Left lung (tissue), 10 donors: Measurements from ENCODE around the gene TMEM119. TPM values are rescaled to one million over a fixed set of nuclear protein-coding genes. Genes with fewer than 3 reads are reported as not detected.

Experiments
- ATAC-seq: fragments of 200-7000 bp; cut with Tn5 transposase; one replicate; pipeline ENCODE4 v1.9.1; 2020; ENCODE audit warnings: moderate library complexity
- DNase-seq, 4 donors: peaks; one replicate each; pipeline ENCODE4 v3.0.0-alpha.2; 2013 to 2020
- H3K27ac ChIP-seq, 2 donors: fragments of 200-600 bp; sonication (generic) in 1 of 2; one replicate each; pipeline versions ENCODE4 v1.5.0 to v1.8.0; 2020 to 2021
- H3K27me3 ChIP-seq, 2 donors: fragments of 200-600 bp; sonication (generic) in 1 of 2; one replicate each; pipeline versions ENCODE4 v1.5.0 to v1.8.0; 2020 to 2021
- H3K36me3 ChIP-seq, 2 donors: fragments of 200-600 bp; sonication (generic) in 1 of 2; one replicate each; pipeline versions ENCODE4 v1.5.0 to v1.8.0; 2020 to 2021
- H3K4me1 ChIP-seq, 2 donors: fragments of 200-600 bp; one replicate each; pipeline ENCODE4 v1.8.0; 2021
- H3K4me3 ChIP-seq, 2 donors: fragments of 200-600 bp; sonication (generic) in 1 of 2; one replicate each; pipeline versions ENCODE4 v1.5.0 to v1.8.0; 2020 to 2021; ENCODE audit warnings: mild to moderate bottlenecking in 1 of 2
- H3K9me3 ChIP-seq, 2 donors: fragments of 200-600 bp; sonication (generic) in 1 of 2; one replicate each; pipeline versions ENCODE4 v1.5.0 to v1.8.0; 2020 to 2021
- CTCF ChIP-seq, 2 donors: fragments of 200-600 bp; sonication (generic) in 1 of 2; IDR thresholded peaks; one replicate each; pipeline versions ENCODE4 v1.5.0 to v1.8.0; 2021; ENCODE audit warnings: antibody characterized with exemption in 2 of 2
- intact Hi-C, 2 donors: fragments of 100-400 bp; cut with DNase I; formaldehyde crosslinking; loops; one replicate each; pipeline versions ENCODE4 v1.11.2 to v1.14.2; 2022
- polyA plus RNA-seq, 6 donors: library from polyadenylated mRNA; unstranded; fragments of 120-200 nt; gene quantifications; one replicate each; pipeline ENCODE4 v1.2.1, GENCODE V29; 2013; ENCODE audit not compliant: insufficient read length in 6 of 6
- total RNA-seq, 2 donors: library from RNA; stranded (reverse); fragmentation: NEBNext Ultra II Directional; extraction: Animal tissue kit (Norgen Biotek cat#: 25700); gene quantifications; one replicate each; pipeline ENCODE4 v1.2.1, GENCODE V29; 2021
- donor health status: DM: no; HTN: yes; CAD: no.
- donor health status: DM: no; HTN: no; CAD: no.

The TMEM119 gene
- total and polyA plus RNA-seq, 8 donors: 34.0 to 90.9 (median 45.9) TPM

- Histone ChIP-seq H3K4me3 (peak overlapping the region; percentile 30 to 34), H3K4me1 (no peaks in the 10 kb centered on the region), H3K27ac (peak overlapping the region in 1 of 2 donors; percentile 8), H3K36me3 (no peaks in the 10 kb centered on the region), H3K27me3 (peaks cover 0 to 3% of the 10 kb centered on the region in 2 donors), H3K9me3 (no peaks in the 10 kb centered on the region)
- ATAC-seq: no peak
- intact Hi-C loops: no loop called here
- TF ChIP-seq CTCF (IDR thresholded peaks at IDR 0.05): no peak
- DNase-seq: no peak
Observed at GRCh38 chr12:108595711-108596647, 1.9 kb downstream of the TMEM119 start.

GRCh38 chr12:108594960-108595710, 2.7 kb downstream of the TMEM119 start:
- intact Hi-C loops: no loop called here
- TF ChIP-seq CTCF (IDR thresholded peaks at IDR 0.05): no peak
- Histone ChIP-seq H3K4me1 (no peaks in the 10 kb centered on the region), H3K36me3 (no peaks in the 10 kb centered on the region), H3K9me3 (no peaks in the 10 kb centered on the region), H3K27me3 (peaks cover 0 to 3% of the 10 kb centered on the region in 2 donors), H3K27ac (no peak overlapping the region), H3K4me3 (no peak overlapping the region)
- DNase-seq: no peak
- no peak for ATAC-seq

GRCh38 chr12:108594323-108594903, 3.5 kb downstream of the TMEM119 start:
- Histone ChIP-seq H3K9me3 (no peaks in the 10 kb centered on the region), H3K27me3 (peaks cover 0 to 9% of the 10 kb centered on the region in 2 donors), H3K4me1 (no peaks in the 10 kb centered on the region), H3K36me3 (no peaks in the 10 kb centered on the region), H3K27ac (no peak overlapping the region), H3K4me3 (no peak overlapping the region)
- no peak for ATAC-seq
- DNase-seq: no peak
- intact Hi-C loops: no loop called here
- no peak for TF ChIP-seq CTCF (IDR thresholded peaks at IDR 0.05)

- no peak for DNase-seq
- Histone ChIP-seq H3K27me3 (peaks cover 0 to 13% of the 10 kb centered on the region in 2 donors), H3K9me3 (no peaks in the 10 kb centered on the region), H3K4me1 (no peaks in the 10 kb centered on the region), H3K36me3 (no peaks in the 10 kb centered on the region), H3K27ac (no peak overlapping the region), H3K4me3 (no peak overlapping the region)
- no peak for ATAC-seq
- TF ChIP-seq CTCF (IDR thresholded peaks at IDR 0.05): no peak
- intact Hi-C loops: no loop called here
Observed at GRCh38 chr12:108592033-108592909, 5.6 kb downstream of the TMEM119 start.
